HepG2 (cell line): ENCODE results near the gene FEV. TPM values are rescaled to one million over a fixed set of nuclear protein-coding genes. Genes with fewer than 3 reads are reported as not detected.

Source experiments
- ARHGAP35 ChIP-seq: sonication (generic); formaldehyde crosslinking; IDR thresholded peaks from 2 replicates; pipeline ENCODE4 v1.9.0; 2022; ENCODE audit warnings: mild to moderate bottlenecking, inconsistent platforms, moderate library complexity, missing genetic modification reagents, borderline replicate concordance
- EP300 ChIP-seq, 3 experiments: sonication (generic) in 1 of 3; formaldehyde crosslinking in 1 of 3; IDR thresholded peaks; 2 replicates each; pipeline versions ENCODE4 v1.5.1 to v1.6.1; 2011 to 2020; ENCODE audit warnings: low read depth in 2 of 3, low read length in 2 of 3, borderline replicate concordance in 1 of 3, improper control_type of control experiment in 1 of 3, mild to moderate bottlenecking in 1 of 3, missing genetic modification reagents in 1 of 3, moderate library complexity in 1 of 3
- GABPA ChIP-seq, 2 experiments: IDR thresholded peaks; 2 replicates each; pipeline ENCODE4 v1.6.1; 2011 to 2016; ENCODE audit warnings: low read depth in 2 of 2, low read length in 1 of 2, missing biosample characterization in 1 of 2, missing genetic modification characterization in 1 of 2
- HNRNPL ChIP-seq: fragments of 200-400 bp; formaldehyde crosslinking; IDR thresholded peaks from 2 replicates; pipeline ENCODE4 v1.6.1; 2017; ENCODE audit warnings: mild to moderate bottlenecking, low read depth, low read length
- IRF2 ChIP-seq: IDR thresholded peaks from 2 replicates; pipeline ENCODE4 v1.6.1; 2018; ENCODE audit warnings: missing genetic modification reagents, missing compliant biosample characterization
- NR3C1 ChIP-seq: sonication (generic); formaldehyde crosslinking; IDR thresholded peaks from 2 replicates; pipeline ENCODE4 v1.4.0; 2020; ENCODE audit warnings: missing genetic modification reagents
- RAD51 ChIP-seq: fragments of 450-650 bp; IDR thresholded peaks from 2 replicates; pipeline ENCODE4 v1.6.1; 2016; ENCODE audit warnings: borderline replicate concordance
- SIN3A ChIP-seq: IDR thresholded peaks from 2 replicates; pipeline ENCODE4 v1.6.1; 2011; ENCODE audit warnings: low read depth, mild to moderate bottlenecking, control low read depth, low read length, borderline replicate concordance
- YY1 ChIP-seq: IDR thresholded peaks from 2 replicates; pipeline ENCODE4 v1.6.1; 2011; ENCODE audit warnings: low read length, low read depth, moderate library complexity, mild to moderate bottlenecking; ENCODE audit not compliant: insufficient read depth, insufficient replicate concordance
- ZNF160 ChIP-seq: sonication (generic); formaldehyde crosslinking; IDR thresholded peaks from 2 replicates; pipeline ENCODE4 v1.8.0; 2022; ENCODE audit warnings: mild to moderate bottlenecking, inconsistent platforms, missing genetic modification reagents
- ZNF20 ChIP-seq: sonication (generic); formaldehyde crosslinking; IDR thresholded peaks from 2 replicates; pipeline ENCODE4 v1.4.0; 2020; ENCODE audit warnings: mild to moderate bottlenecking, moderate library complexity, missing genetic modification reagents
- ZNF549 ChIP-seq: sonication (generic); formaldehyde crosslinking; IDR thresholded peaks from 2 replicates; pipeline ENCODE4 v1.5.0; 2020; ENCODE audit warnings: missing genetic modification reagents
- polyA plus RNA-seq, 8 experiments: library from polyadenylated mRNA; depleted of rRNA in 3 of 8; stranded (reverse) in 7 of 8; unstranded in 1 of 8; fragments of >200 nt; fragmentation: Illumina TruSeq in 4 of 8; extraction: Trizol in 4 of 8; gene quantifications; 2 replicates each; pipeline versions ENCODE4 v1.2.1 to v1.2.3, GENCODE V29; 2011 to 2016; ENCODE audit warnings: low read depth in 4 of 8, missing spikeins in 1 of 8, mixed read lengths in 1 of 8; ENCODE audit not compliant: insufficient read depth in 1 of 8
- total RNA-seq, 5 experiments: library from RNA; depleted of rRNA; stranded (reverse); fragments of >200 nt; fragmentation: Illumina TruSeq; extraction: Trizol; gene quantifications; 2 replicates each; pipeline ENCODE4 v1.2.3, GENCODE V29; 2016; ENCODE audit warnings: low read depth in 1 of 5
- TF ChIP-seq, protein P1 (sequence below): sonication (generic); formaldehyde crosslinking; IDR thresholded peaks from 2 replicates; pipeline ENCODE4 v1.5.0; 2020; ENCODE audit warnings: mild to moderate bottlenecking, missing genetic modification reagents

The FEV gene
- total and polyA plus RNA-seq, 2 of the 13 experiments (the other 11 are each of a cell fraction or from before 2014, with no cell fraction given): not detected

DNA sequence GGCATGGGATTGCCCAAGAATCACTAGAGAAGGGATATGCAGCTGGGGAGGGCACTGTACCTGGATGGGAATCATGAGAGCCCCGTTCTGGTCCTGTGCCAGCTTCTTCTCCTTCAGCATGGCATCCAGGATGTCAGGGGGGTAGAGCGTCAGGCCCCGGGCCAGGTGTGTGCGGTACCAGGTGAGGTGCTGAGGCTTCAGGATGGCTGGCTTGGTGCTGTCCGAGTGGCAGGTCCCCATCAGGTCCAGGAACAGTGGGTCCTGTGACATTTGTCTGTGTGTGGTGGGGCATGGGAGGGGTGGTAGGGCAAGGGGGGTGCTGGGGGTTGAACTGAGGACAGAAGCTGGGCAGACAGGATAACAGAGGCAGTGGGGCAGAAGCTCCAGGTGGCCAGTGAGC, 43.2 kb upstream of the FEV start (continued):
- TF ChIP-seq IRF2 (CRISPR knock-in tag) (no peak), RAD51 (no peak), EP300 (IDR thresholded peaks at IDR 0.05; ENCODE audit: low read depth in 2 of 2, low read length in 2 of 2) (no peak), EP300 (CRISPR knock-in tag; IDR thresholded peaks at IDR 0.05; ENCODE audit: borderline replicate concordance) (no peak), HNRNPL (no peak), ZNF549 (CRISPR knock-in tag) (no peak), ARHGAP35 (CRISPR knock-in tag) (no peak), NR3C1 (no peak), GABPA (IDR thresholded peaks at IDR 0.05; ENCODE audit: low read depth, low read length) (no peak), GABPA (CRISPR knock-in tag; IDR thresholded peaks at IDR 0.05; ENCODE audit: low read depth) (no peak), SIN3A (no peak), ZNF160 (CRISPR knock-in tag) (no peak), YY1 (no peak), ZNF20 (no peak)
- TF ChIP-seq, protein P1, sequence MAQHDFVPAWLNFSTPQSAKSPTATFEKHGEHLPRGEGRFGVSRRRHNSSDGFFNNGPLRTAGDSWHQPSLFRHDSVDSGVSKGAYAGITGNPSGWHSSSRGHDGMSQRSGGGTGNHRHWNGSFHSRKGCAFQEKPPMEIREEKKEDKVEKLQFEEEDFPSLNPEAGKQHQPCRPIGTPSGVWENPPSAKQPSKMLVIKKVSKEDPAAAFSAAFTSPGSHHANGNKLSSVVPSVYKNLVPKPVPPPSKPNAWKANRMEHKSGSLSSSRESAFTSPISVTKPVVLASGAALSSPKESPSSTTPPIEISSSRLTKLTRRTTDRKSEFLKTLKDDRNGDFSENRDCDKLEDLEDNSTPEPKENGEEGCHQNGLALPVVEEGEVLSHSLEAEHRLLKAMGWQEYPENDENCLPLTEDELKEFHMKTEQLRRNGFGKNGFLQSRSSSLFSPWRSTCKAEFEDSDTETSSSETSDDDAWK: no peak
